ENCODE results near the gene PIK3C3.

The PIK3C3 gene

DNA sequence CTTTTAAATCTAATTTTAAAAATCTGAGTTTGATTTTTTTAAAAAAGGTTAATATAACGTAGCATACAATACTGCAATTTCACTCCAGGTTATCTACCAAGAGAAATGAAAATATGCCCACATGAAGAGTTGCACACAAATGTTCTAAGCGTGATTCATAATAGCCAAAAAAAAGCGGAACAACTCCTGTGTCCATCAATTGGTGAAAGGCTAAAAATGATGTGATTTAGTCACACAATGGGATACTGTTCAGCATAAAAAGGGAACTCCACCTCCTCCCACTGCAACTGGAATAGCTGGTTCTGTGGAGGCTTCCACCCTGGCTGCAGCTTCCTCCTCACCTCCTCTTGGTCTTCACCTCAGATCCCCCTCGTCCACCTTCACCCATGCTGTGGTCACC lies 132.8 kb downstream of the PIK3C3 start:
- Histone ChIP-seq H3K4me3 (ENCODE audit: low read depth, low read length) (no peak overlapping the region), H3K9me3 (no peaks in the 10 kb centered on the region), H3K4me1 (no peaks in the 10 kb centered on the region), H3K36me3 (no peaks in the 10 kb centered on the region), H3K27me3 (no peaks in the 10 kb centered on the region)
- TF ChIP-seq, protein P1, sequence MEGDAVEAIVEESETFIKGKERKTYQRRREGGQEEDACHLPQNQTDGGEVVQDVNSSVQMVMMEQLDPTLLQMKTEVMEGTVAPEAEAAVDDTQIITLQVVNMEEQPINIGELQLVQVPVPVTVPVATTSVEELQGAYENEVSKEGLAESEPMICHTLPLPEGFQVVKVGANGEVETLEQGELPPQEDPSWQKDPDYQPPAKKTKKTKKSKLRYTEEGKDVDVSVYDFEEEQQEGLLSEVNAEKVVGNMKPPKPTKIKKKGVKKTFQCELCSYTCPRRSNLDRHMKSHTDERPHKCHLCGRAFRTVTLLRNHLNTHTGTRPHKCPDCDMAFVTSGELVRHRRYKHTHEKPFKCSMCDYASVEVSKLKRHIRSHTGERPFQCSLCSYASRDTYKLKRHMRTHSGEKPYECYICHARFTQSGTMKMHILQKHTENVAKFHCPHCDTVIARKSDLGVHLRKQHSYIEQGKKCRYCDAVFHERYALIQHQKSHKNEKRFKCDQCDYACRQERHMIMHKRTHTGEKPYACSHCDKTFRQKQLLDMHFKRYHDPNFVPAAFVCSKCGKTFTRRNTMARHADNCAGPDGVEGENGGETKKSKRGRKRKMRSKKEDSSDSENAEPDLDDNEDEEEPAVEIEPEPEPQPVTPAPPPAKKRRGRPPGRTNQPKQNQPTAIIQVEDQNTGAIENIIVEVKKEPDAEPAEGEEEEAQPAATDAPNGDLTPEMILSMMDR (IDR thresholded peaks at IDR 0.05; ENCODE audit: low read depth, low read length) = no peak
- no peak for DNase-seq

DNA sequence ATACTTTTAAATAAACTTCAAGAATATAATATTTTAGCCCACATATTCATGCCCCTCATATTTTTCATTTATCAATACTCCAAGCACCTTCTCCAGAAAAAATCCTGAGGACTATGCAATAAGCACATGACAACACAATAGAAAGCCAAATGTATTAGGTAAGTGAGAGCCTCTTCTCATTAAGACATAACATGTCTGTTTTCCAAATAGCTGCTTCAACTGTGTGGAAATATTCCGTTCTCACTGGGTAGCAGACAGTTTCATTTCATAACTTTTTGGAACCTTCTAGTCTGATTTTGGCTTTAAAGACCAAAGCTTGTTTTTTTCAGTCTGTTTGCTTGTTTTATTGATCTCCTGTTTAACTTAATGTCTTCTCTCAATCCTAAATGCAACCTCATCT lies 137.8 kb downstream of the PIK3C3 start:
- TF ChIP-seq, protein P1 (IDR thresholded peaks at IDR 0.05; ENCODE audit: low read depth, low read length) = no peak
- H3K27me3 ChIP-seq = no peaks in the 10 kb centered on the region

DNA sequence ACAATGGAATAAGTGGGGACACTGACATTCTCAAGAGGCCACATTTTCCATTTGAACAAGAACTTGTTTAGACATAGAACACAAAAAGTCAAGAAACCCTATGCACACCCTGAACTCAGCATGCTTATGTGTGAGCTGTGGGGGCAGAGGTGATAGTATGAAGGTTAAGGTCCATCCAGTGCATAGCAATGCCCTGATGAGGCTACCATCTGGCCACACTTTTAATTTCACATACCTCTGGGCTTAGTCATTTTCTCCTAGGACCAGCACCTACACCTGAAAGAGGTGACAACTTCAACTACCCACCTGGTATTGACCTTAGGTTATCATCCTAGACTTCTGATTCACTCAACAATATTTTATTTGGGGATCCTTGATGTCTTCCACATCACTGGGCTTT lies 139.8 kb downstream of the PIK3C3 start:
- TF ChIP-seq, protein P1 (IDR thresholded peaks at IDR 0.05; ENCODE audit: low read depth, low read length) = no peak
- no peak overlapping the region for H3K4me3 ChIP-seq (ENCODE audit: low read depth, low read length)
- no peaks in the 10 kb centered on the region for H3K4me1 ChIP-seq
- DNase-seq = no peak
- H3K27me3 ChIP-seq = no peaks in the 10 kb centered on the region
- H3K9me3 ChIP-seq = no peaks in the 10 kb centered on the region
- no peaks in the 10 kb centered on the region for H3K36me3 ChIP-seq

More for the DNA sequence above, 137.8 kb downstream of the PIK3C3 start:
- Histone ChIP-seq H3K4me1 (no peaks in the 10 kb centered on the region), H3K36me3 (no peaks in the 10 kb centered on the region), H3K9me3 (no peaks in the 10 kb centered on the region), H3K4me3 (ENCODE audit: low read depth, low read length) (no peak overlapping the region)
- DNase-seq = no peak

DNA sequence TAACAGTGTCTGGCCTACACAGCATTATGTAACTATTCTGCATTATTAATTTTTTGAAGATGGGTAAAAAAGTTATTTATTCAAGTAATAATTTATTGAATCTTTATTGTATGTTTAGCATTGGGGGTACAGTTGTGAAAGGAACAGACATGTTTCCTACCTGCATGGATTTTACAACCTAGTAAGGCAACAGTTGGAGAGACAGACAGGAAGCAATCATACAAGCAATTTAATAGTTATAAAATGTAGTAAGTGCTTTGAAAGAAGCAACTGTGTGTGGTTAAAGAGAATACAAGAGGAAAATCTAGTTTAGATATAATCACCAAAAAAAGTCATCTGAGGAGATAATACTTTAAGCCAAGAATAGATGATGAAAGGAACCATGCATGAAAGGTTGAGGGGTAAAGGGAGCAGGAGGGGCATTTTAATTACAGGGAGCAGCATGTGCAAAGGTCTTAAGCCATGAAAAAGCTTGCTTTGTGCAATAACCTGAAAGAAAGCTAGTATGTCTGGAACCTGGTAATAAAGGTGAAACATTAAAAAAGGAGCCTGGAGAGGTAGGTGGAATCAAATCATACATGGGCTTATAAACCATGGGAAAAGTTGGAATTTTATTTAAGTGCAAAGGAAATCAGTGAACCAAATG lies 140.8 kb downstream of the PIK3C3 start:
- no peaks in the 10 kb centered on the region for H3K36me3 ChIP-seq
- H3K4me3 ChIP-seq (ENCODE audit: low read depth, low read length) = no peak overlapping the region
- TF ChIP-seq, protein P1 (IDR thresholded peaks at IDR 0.05; ENCODE audit: low read depth, low read length) = no peak
- H3K27me3 ChIP-seq = no peaks in the 10 kb centered on the region
- H3K4me1 ChIP-seq = no peaks in the 10 kb centered on the region
- no peaks in the 10 kb centered on the region for H3K9me3 ChIP-seq
- DNase-seq = no peak

DNA sequence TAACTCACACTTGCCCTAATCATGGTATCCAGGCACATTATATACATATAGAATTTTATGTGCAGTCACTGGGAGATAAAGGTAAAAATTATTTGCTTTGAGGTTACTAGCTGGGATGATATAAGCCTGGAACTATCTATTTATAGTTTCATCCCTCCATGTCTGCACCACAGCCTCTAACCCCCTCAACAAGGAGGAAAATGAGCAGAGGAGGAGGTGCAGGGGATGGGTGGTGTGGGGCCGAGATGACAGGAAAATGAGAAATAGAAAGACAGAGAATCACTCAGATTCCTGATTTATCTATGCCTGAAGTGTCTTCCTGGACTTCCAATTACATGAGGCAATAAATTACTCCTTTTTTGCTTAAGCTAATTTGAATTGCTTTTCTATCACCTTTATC lies 145.2 kb downstream of the PIK3C3 start:
- H3K4me3 ChIP-seq (ENCODE audit: low read depth, low read length) = no peak overlapping the region
- H3K4me1 ChIP-seq = no peaks in the 10 kb centered on the region
- TF ChIP-seq, protein P1 (IDR thresholded peaks at IDR 0.05; ENCODE audit: low read depth, low read length) = no peak
- H3K9me3 ChIP-seq = no peaks in the 10 kb centered on the region
- DNase-seq = no peak
- H3K36me3 ChIP-seq = no peaks in the 10 kb centered on the region
- no peaks in the 10 kb centered on the region for H3K27me3 ChIP-seq

DNA sequence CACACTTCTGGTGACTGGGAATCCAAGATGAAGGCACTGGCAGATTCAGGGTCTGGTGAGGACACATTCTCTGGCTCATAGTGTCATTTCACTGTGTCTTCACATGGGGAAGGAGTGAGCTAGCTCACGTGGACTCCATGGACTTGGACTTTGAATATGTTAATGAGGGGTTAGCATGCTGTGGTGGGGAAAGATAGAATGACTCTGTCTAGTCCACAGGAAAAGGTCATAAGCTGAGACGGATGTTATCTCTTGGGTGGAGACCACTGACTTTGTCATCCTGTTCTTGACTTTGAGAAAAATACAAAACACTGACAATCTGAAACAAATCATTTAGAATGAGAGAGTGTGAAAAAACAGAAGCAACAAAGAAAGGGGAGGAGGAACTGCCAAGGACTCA lies 145.9 kb downstream of the PIK3C3 start:
- Histone ChIP-seq H3K9me3 (no peaks in the 10 kb centered on the region), H3K36me3 (no peaks in the 10 kb centered on the region), H3K4me3 (ENCODE audit: low read depth, low read length) (no peak overlapping the region), H3K4me1 (no peaks in the 10 kb centered on the region), H3K27me3 (no peaks in the 10 kb centered on the region)
- no peak for DNase-seq
- TF ChIP-seq, protein P1 (IDR thresholded peaks at IDR 0.05; ENCODE audit: low read depth, low read length) = no peak

Measured in BE2C (cell line).